T47D (cell line): ENCODE measurements around the gene SLC39A1.
A peak's percentile ranks its signal among the peaks of the same experiment; 100 is the strongest.
"Not testable (repeated sequence)": the region's sequence is repeated elsewhere in the genome, so short reads cannot be mapped to it uniquely, and the experiment has no call there.

Source experiments
- DNase-seq, 2 experiments: peaks; one replicate each; pipeline versions ENCODE4 v3.0.0 to v3.0.0-alpha.2; 2011 to 2012; ENCODE audit warnings: low read depth in 1 of 2, low spot score in 1 of 2
- JUND ChIP-seq: IDR thresholded peaks from 2 replicates; pipeline ENCODE4 v1.6.1; 2012; ENCODE audit warnings: low read depth
- in situ Hi-C: cut with HindIII; loops from 2 replicates; pipeline ENCODE4 v1.10.0; 2016; ENCODE audit warnings: low sequenced_read_pairs, low pct_unique_long_range_greater_than_20kb

SLC39A1 gene

DNA sequence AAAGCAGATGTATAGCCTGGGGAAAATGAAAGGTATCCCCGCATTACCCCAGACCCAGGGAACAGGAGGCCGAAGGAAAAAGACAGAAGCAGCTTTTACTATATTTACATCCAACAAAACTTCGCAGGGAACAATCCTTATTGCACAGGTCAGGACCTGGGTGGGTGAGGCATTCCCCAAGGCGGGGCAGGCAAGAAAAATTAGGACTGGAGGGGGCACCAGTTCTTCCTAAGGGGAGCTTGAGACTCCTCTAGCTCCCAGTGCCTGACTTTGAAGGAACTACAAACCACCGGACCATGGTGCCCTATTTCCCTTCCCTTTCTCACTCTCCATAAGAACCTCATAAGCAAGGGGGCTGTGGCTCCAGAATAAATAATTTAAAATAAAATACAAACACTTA lies 33.9 kb downstream of the SLC39A1 start:
- no peak for DNase-seq
- in situ Hi-C loops = no loop called here
- TF ChIP-seq JUND = no peak

GRCh38 chr1:153928791-153929341 lies 34.5 kb downstream of the SLC39A1 start:
- no peak for DNase-seq
- no peak for TF ChIP-seq JUND
- in situ Hi-C loops = no loop called here

- TF ChIP-seq JUND = no peak
- no peak for DNase-seq
- in situ Hi-C loops = no loop called here
Measured at GRCh38 chr1:153928245-153928644, 35.1 kb downstream of the SLC39A1 start.

DNA sequence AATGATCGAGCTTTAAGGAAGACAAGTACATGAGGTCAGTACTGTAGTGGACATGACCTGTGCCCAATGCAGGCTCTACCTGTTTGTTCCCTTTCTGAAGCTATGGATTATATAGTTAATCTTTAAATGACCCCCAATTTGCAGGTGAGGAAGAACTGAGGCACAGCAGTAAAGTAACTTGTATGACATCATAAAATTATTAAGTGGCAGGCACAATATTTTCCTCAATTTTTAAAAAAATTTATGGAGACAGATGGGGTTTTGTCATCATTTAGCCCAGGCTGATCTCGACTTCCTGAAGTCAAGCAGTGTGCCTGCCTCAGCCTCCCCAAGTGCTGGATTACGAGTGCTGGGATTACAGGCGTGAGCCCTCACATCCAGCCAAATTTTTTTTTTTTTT lies 36.9 kb downstream of the SLC39A1 start:
- in situ Hi-C loops = no loop called here
- DNase-seq = no peak
- TF ChIP-seq JUND = no peak

- no peak for TF ChIP-seq JUND
- in situ Hi-C loops = no loop called here
- DNase-seq = peak; percentile 99 to 100
Measured at GRCh38 chr1:153922972-153923925, 40.1 kb downstream of the SLC39A1 start, which contains the start of gene GATAD2B. GATAD2B (minus strand) TSS chr1:153922972; CDS start chr1:153828347, 94,625 bp downstream.

DNA sequence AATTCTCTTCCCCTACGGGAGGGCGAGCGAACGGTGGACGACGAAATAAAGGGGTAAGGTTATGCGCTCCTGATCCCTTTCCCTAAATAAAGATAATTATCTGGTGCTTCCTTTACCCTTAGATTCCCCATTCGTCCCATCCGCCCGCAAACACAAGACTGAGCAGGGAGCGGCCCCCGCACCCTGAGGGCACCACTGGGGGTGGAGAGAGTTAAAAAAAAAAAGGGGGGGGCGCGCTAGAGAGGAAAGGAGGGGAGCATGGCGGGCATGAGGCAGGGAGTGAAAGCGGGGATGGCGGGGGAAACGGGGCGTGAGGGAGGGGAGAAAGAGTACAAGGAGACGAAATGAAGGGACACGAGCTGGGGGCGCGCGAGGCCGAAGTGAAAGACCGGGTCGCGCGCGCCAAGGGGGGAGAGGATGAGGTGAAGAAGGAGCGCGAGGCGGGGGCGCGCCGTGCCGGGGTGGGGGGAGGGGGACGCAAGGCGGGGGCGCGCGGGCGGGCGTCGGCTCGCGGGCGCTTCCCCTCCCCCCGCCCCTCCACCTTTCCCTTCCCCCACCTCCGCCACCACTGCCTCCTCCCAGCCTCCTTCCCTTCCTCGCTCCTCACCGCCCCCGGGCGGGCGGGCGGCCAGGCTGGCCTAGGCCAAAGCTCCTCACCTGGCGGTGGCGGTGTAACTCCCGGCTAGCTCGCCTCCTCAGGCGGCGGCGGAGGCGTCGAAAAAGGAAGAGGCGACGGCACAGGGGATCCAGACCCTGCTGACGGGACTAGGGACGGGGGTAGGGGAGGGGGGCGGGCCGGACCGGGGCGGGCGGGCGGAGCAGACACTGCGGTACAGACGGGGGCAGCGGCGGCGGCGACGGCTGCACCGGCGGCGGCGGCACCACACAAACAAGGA lies 41.0 kb downstream of the SLC39A1 start:
- no peak for TF ChIP-seq JUND
- in situ Hi-C loops = no loop called here
- DNase-seq = peak; percentile 51 to 87

- no peak for DNase-seq
- in situ Hi-C loops = no loop called here
- TF ChIP-seq JUND = no peak
Measured at GRCh38 chr1:153921803-153922075, 41.6 kb downstream of the SLC39A1 start.

- TF ChIP-seq JUND = no peak
- in situ Hi-C loops = no loop called here
- DNase-seq = no peak
Measured at GRCh38 chr1:153921080-153921802, 42.1 kb downstream of the SLC39A1 start.

GRCh38 chr1:153919876-153920852 lies 43.2 kb downstream of the SLC39A1 start:
- in situ Hi-C loops = no loop called here
- peak; percentile 55 to 64 for DNase-seq
- no peak for TF ChIP-seq JUND

DNA sequence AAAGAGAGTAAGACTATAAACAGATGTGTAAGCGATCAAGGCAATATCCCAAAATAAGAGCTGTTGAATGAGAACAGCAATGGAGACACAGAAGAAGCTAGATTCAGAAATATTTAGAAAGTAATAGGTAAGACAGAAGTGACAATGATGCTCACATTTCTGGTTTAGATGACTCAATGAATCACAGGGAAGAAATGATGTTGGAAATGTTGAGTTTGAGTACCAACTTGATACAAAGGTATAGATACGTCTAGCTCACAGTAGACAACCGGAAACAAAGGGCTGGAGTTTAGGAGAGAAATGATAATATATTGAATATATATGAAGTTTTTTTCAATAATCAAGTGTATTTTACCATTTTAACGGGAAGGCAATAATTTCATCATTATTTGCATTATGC lies 47.0 kb downstream of the SLC39A1 start:
- in situ Hi-C loops = no loop called here
- DNase-seq = no peak
- TF ChIP-seq JUND = no peak

DNA sequence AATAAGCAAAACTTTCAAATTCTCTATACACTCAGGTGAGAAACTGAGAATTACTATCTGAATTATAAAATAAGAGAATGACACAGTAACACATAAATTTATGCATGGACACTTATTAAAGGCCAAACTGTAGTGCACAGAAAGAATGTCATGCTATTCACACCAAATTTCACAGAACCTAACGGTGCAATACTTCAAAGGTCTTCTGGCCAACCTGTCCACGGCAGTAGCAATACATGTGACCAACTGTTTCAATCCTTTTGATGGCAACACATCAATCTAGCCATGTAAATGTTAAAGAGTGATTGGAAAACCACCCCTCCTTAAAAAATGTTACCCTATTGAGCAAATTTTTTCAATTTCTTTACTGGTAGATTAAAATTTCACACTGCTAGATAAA lies 51.0 kb downstream of the SLC39A1 start:
- no peak for DNase-seq
- no peak for TF ChIP-seq JUND
- in situ Hi-C loops = no loop called here

GRCh38 chr1:153910560-153910959 lies 52.8 kb downstream of the SLC39A1 start:
- in situ Hi-C loops, DNase-seq: not testable (repeated sequence)
